Renal cortex interstitium (tissue), 11 donors: ENCODE data around the gene MPZL3. TPM values are rescaled to one million over a fixed set of nuclear protein-coding genes. Genes with fewer than 3 reads are reported as not detected.

Experiments
- DNase-seq, 11 donors: peaks; one replicate each; pipeline ENCODE4 v3.0.0-alpha.2; 2013; ENCODE audit warnings: low read depth in 9 of 11, low spot score in 4 of 11; ENCODE audit errors: extremely low read depth in 1 of 11
- polyA plus RNA-seq, 3 donors: library from polyadenylated mRNA; unstranded; fragments of 120-200 nt; gene quantifications; one replicate each; pipeline ENCODE4 v1.2.1, GENCODE V29; 2013; ENCODE audit not compliant: insufficient read length in 3 of 3

Gene MPZL3
- polyA plus RNA-seq, 3 donors: 5.1 to 8.2 (median 6.8) TPM

- DNase-seq: no peak
Observed at GRCh38 chr11:118238929-118239328, 13.2 kb downstream of the MPZL3 start.

- no peak for DNase-seq
Observed at GRCh38 chr11:118238421-118238820, 13.7 kb downstream of the MPZL3 start.

- no peak for DNase-seq
Observed at GRCh38 chr11:118236170-118236569, 16.0 kb downstream of the MPZL3 start.

GRCh38 chr11:118234833-118235232, 17.3 kb downstream of the MPZL3 start:
- no peak for DNase-seq

GRCh38 chr11:118233850-118234249, 18.3 kb downstream of the MPZL3 start:
- no peak for DNase-seq

- DNase-seq: no peak
Observed at GRCh38 chr11:118233377-118233776, 18.8 kb downstream of the MPZL3 start.

- DNase-seq: no peak
Observed at GRCh38 chr11:118232659-118233058, 19.5 kb downstream of the MPZL3 start.

- DNase-seq: no peak
Observed at GRCh38 chr11:118231461-118231860, 20.7 kb downstream of the MPZL3 start.

GRCh38 chr11:118230088-118230487, 22.1 kb downstream of the MPZL3 start:
- DNase-seq: no peak

- no peak for DNase-seq
Observed at GRCh38 chr11:118229274-118229847, 22.8 kb downstream of the MPZL3 start.

- no peak for DNase-seq
Observed at GRCh38 chr11:118227865-118228785, 24.0 kb downstream of the MPZL3 start.

- no peak for DNase-seq
Observed at GRCh38 chr11:118226781-118227180, 25.4 kb downstream of the MPZL3 start.

GRCh38 chr11:118226296-118226695, 25.9 kb downstream of the MPZL3 start:
- DNase-seq: no peak

- DNase-seq: no peak
Observed at GRCh38 chr11:118224511-118225188, 27.5 kb downstream of the MPZL3 start, which contains the start of gene JAML. Gene JAML (minus strand): TSS chr11:118225011. CDS start chr11:118214866, 10,145 bp downstream.

GRCh38 chr11:118223992-118224391, 28.2 kb downstream of the MPZL3 start:
- no peak for DNase-seq

- DNase-seq: no peak
Observed at GRCh38 chr11:118223570-118223969, 28.6 kb downstream of the MPZL3 start.

GRCh38 chr11:118222437-118222836, 29.7 kb downstream of the MPZL3 start:
- no peak for DNase-seq

GRCh38 chr11:118221419-118221818, 30.7 kb downstream of the MPZL3 start:
- DNase-seq: no peak

GRCh38 chr11:118219732-118220131, 32.4 kb downstream of the MPZL3 start:
- DNase-seq: no peak

- no peak for DNase-seq
Observed at GRCh38 chr11:118219244-118219643, 32.9 kb downstream of the MPZL3 start.
